ENCODE measurements around the gene ASCC1. TPM values are rescaled to one million over a fixed set of nuclear protein-coding genes. Genes with fewer than 3 reads are reported as not detected.

ASCC1 gene
- total RNA-seq, 1 donor from 2014 or later, result 35.6 TPM

DNA sequence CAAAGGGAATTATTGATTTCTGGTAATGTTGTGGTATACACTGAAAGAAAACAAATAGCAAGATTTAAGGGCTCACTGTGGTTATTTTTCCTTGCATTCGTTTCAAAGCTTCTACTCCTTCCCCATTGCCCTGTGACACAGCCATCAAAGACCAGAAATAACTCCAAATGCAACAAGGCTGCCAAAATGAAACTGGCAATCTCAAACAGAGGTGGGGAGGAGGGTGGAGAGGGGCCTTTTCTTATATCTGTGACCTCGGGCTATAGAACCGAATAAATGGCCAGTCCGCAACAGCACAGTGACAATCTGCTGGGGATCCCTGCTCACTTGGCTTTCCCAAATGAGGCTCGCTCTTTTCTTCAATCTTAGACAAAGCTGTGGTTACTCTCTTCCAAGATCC is 110.4 kb downstream of the ASCC1 start:
- Mint-ChIP-seq H3K27ac (ENCODE audit: unreplicated experiment) (peak overlapping the region; percentile 90), H3K27me3 (ENCODE audit: low read depth) (no peaks in the 10 kb centered on the region), H3K9me3 (no peaks in the 10 kb centered on the region), H3K4me3 (no peak overlapping the region), H3K4me1 (peaks cover 59% of the 10 kb centered on the region), H3K36me3 (ENCODE audit: low read depth) (peaks cover 11% of the 10 kb centered on the region)
- TF ChIP-seq, protein P1, sequence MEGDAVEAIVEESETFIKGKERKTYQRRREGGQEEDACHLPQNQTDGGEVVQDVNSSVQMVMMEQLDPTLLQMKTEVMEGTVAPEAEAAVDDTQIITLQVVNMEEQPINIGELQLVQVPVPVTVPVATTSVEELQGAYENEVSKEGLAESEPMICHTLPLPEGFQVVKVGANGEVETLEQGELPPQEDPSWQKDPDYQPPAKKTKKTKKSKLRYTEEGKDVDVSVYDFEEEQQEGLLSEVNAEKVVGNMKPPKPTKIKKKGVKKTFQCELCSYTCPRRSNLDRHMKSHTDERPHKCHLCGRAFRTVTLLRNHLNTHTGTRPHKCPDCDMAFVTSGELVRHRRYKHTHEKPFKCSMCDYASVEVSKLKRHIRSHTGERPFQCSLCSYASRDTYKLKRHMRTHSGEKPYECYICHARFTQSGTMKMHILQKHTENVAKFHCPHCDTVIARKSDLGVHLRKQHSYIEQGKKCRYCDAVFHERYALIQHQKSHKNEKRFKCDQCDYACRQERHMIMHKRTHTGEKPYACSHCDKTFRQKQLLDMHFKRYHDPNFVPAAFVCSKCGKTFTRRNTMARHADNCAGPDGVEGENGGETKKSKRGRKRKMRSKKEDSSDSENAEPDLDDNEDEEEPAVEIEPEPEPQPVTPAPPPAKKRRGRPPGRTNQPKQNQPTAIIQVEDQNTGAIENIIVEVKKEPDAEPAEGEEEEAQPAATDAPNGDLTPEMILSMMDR (conservative IDR thresholded peaks at IDR 0.05), result no peak
- no peak for DNase-seq (ENCODE audit: low read depth, low spot score)

DNA sequence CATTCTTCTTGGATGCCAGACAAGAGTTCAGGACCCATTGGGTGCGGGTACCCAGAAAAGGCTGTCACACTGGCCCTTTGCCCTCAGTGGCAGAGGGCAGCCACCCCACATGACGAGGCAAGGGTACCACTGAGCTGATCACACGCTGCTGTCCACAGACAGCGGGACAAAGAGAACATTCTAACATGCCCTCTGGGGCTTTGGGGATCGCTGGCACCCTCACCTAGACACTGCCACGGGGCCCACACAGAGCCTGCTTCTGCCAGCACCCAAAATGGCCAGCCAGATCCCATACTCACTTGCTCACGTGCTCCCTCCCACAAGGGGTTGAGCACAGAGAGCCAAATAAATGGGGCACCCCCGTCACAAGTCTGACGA is 111.0 kb downstream of the ASCC1 start:
- peaks cover 57% of the 10 kb centered on the region for H3K4me1 Mint-ChIP-seq
- TF ChIP-seq, protein P1 (conservative IDR thresholded peaks at IDR 0.05), result no peak
- no peaks in the 10 kb centered on the region for H3K27me3 Mint-ChIP-seq (ENCODE audit: low read depth)
- peak overlapping the region; percentile 14 for H3K27ac Mint-ChIP-seq (ENCODE audit: unreplicated experiment)
- H3K9me3 Mint-ChIP-seq, result no peaks in the 10 kb centered on the region
- H3K4me3 Mint-ChIP-seq, result no peak overlapping the region
- H3K36me3 Mint-ChIP-seq (ENCODE audit: low read depth), result peaks cover 11% of the 10 kb centered on the region
- no peak for DNase-seq (ENCODE audit: low read depth, low spot score)

DNA sequence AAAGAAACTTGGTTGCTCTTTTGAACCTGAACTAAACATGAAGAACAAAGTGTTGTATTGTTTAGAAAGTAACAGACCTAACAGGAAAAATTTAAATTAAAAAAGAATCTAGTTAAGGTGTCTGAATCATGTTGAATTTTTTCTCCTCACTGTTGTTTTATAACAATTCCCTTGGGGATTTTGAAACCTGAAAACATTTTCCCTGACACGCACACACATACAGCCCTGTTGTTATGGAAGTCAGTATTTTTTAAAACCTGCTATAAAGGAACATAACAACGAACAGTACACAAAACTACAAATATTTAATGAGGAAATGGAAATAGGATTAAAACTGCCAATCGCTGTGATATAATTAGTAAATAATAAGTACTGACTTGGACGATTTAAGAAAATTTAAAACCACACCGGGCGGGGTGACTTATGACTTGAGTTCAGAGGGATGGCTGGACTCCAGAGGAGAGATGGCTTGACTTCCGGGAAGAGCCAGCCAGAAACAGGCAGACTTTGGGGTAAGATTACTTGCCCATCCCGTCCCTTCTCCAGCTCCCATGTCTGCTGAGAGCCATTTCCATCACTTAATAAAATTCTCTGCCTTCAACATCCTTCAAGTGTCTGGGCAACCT is 111.5 kb downstream of the ASCC1 start:
- H3K27ac Mint-ChIP-seq (ENCODE audit: unreplicated experiment), result peak overlapping the region; percentile 46
- TF ChIP-seq, protein P1 (conservative IDR thresholded peaks at IDR 0.05), result no peak
- peaks cover 52% of the 10 kb centered on the region for H3K4me1 Mint-ChIP-seq
- H3K9me3 Mint-ChIP-seq, result no peaks in the 10 kb centered on the region
- H3K4me3 Mint-ChIP-seq, result no peak overlapping the region
- H3K36me3 Mint-ChIP-seq (ENCODE audit: low read depth), result peaks cover 11% of the 10 kb centered on the region
- no peak for DNase-seq (ENCODE audit: low read depth, low spot score)
- no peaks in the 10 kb centered on the region for H3K27me3 Mint-ChIP-seq (ENCODE audit: low read depth)

DNA sequence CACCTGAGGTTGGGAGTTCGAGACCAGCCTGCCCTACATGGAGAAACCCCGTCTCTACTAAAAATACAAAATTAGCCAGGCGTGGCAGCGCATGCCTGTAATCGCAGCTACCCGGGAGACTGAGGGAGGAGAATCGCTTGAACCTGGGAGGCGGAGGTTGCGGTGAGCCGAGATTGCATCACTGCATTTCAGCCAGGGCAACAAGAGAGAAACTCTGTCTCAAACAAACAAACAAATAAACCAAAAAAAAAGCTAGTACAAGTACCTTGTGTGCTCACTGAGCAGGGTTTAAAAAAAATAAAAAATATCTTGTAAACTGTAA is 116.5 kb downstream of the ASCC1 start:
- H3K27ac Mint-ChIP-seq (ENCODE audit: unreplicated experiment), result no peak overlapping the region
- H3K9me3 Mint-ChIP-seq, result no peaks in the 10 kb centered on the region
- H3K27me3 Mint-ChIP-seq (ENCODE audit: low read depth), result no peaks in the 10 kb centered on the region

DNA sequence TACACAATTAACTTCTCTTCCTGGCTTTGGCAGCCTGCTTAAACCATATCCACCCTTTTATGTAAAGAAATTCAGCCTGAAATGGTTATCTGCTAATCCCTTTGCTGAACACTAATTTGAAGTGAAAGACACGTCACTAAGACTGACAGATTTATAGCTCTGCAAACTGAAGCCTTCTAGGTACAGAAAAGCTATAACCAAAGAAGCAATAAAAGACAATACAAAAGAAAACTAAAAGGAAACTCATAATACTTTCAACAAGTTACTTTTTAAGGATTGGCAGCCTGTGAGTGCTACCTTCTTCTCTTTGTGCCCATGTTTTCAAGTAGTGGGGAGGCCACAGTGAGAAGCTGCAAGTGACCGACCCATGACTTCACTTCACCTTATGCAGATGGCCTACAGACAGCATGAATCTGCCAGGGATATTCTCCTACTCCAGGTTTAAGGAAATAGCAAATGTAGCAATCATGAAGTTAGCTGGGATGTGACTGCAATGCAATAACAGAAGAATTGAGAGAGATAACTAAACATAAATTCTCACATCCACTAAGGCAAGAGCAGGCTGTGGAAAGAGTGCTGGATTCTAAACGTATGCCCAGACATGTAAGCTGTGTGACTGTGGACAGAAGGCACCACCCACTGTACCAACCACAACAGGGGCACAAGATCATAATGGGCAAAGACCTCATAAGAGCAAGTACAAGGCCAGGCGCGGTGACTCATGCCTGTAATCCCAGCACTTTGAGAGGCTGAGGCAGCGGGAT is 117.1 kb downstream of the ASCC1 start:
- no peaks in the 10 kb centered on the region for H3K9me3 Mint-ChIP-seq
- peaks cover 15% of the 10 kb centered on the region for H3K4me1 Mint-ChIP-seq
- H3K27ac Mint-ChIP-seq (ENCODE audit: unreplicated experiment), result no peak overlapping the region
- peaks cover 13% of the 10 kb centered on the region for H3K36me3 Mint-ChIP-seq (ENCODE audit: low read depth)
- no peaks in the 10 kb centered on the region for H3K27me3 Mint-ChIP-seq (ENCODE audit: low read depth)
- TF ChIP-seq, protein P1 (conservative IDR thresholded peaks at IDR 0.05), result no peak
- DNase-seq (ENCODE audit: low read depth, low spot score), result no peak
- no peak overlapping the region for H3K4me3 Mint-ChIP-seq

More for the DNA sequence above, 116.5 kb downstream of the ASCC1 start:
- TF ChIP-seq, protein P1 (conservative IDR thresholded peaks at IDR 0.05), result no peak
- no peak for DNase-seq (ENCODE audit: low read depth, low spot score)
- Mint-ChIP-seq H3K4me3 (no peak overlapping the region), H3K36me3 (ENCODE audit: low read depth) (peaks cover 13% of the 10 kb centered on the region), H3K4me1 (peaks cover 21% of the 10 kb centered on the region)

Measured in neural crest cell (in vitro differentiated cells).